HG02973 (cell line): ENCODE results near the gene DBN1.

Experiments
- ATAC-seq: cut with Tn5 transposase; IDR thresholded peaks from one replicate; pipeline ENCODE4 v1.9.1; 2021; ENCODE audit warnings: moderate library complexity; ENCODE audit not compliant: unreplicated experiment

Gene DBN1

DNA sequence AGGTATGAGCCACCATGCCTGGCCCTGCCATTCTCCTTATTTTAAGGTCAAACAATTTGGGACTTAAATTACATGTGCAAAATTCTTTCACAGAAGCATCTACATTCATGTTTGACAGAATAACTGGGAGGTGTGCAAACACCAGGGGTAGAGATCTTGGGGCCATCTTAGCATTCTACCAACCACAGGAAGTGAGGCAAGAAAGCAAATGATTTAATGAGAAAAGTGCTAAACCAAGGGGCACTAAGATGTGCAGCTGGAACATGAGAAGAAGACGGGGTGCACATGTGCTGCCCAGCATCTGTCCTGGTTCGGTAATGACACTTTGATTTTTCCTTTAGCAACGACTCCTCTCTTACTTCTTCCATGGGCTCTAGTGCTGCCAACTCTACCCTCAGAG is 62.9 kb downstream of the DBN1 start:
- no peak for ATAC-seq

DNA sequence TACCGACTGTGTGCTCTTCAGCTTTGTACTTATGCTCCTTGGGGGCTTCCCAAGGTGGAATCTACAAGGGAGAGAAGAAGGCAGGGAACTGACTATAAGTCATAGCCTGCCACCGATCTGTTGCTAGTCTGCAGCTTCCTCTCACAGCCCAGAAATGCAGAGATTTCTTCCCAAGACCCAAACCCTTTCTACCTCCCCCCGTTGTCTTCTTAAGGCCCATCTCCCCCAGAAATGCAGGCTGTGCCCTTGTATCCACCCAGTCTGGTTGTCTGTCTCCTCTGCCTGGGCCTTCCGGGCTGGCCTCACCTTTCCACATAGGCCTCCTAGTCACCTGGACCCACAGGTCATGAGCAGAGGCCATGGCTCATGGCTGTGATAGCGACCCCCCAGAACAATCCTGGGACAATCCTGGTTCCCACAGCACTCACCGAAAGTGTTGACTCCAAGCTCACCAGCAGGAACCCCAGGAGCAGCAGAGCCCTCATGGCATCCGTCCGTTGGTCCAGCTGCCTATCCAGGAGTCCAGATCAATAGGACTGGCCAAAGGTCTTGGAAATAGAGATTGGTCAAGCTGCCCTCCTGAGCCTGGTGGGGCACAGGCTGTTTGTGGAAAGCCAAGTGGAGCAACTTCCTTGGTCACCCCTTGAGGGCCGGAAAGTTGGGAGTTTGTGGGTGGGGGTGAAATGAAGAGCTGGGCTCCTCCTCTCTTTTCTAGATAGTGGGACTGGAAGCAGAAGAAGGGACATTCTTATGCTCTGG is 64.2 kb downstream of the DBN1 start, which contains the start of gene F12:
Gene F12 (minus strand): TSS at position 522 of the 759 bp plus-strand sequence. CDS start 37 bp downstream, at position 485.
- no peak for ATAC-seq
